Activated CD8-positive, alpha-beta memory T cell treated with anti-CD3 and anti-CD28 coated beads for 48 hours (primary cell): ENCODE measurements around the gene DYNC1I1.
A peak's percentile ranks its signal among the peaks of the same experiment; 100 is the strongest.

Source experiments
- DNase-seq, 3 experiments: peaks; one replicate each; pipeline ENCODE4 v3.0.0-alpha.2; 2020; ENCODE audit warnings: low read depth in 2 of 3, low spot score in 2 of 3

The DYNC1I1 gene

GRCh38 chr7:95772298-95772770 is at the start of gene DYNC1I1:
DYNC1I1 (plus strand) TSS chr7:95772554; CDS start chr7:95804730, 32,176 bp downstream.
- DNase-seq: peak in 2 of 3 experiments; percentile 0 to 8

- DNase-seq: no peak
These were observed 48.7 kb upstream of the DYNC1I1 start for GRCh38 chr7:95723583-95724180.

DNA sequence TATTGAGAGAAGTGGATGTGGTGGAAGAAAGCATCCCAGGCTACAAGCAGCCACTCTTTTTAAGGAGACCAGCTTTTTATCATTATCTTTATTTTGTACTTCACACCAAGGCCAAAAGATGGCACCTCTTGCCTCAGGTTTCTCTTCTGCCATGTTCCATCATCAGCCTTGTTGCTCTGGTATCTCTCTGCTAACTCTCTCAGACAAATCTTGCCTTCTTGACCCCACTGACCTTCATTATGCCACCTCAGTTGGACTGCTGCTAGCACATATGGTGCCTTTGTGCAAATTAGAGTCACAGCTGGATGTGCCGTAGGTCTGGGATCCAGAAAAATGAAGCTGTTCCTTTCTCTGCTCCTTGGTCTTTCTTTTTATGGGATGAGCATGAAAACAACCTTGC is 47.1 kb upstream of the DYNC1I1 start:
- no peak for DNase-seq

DNA sequence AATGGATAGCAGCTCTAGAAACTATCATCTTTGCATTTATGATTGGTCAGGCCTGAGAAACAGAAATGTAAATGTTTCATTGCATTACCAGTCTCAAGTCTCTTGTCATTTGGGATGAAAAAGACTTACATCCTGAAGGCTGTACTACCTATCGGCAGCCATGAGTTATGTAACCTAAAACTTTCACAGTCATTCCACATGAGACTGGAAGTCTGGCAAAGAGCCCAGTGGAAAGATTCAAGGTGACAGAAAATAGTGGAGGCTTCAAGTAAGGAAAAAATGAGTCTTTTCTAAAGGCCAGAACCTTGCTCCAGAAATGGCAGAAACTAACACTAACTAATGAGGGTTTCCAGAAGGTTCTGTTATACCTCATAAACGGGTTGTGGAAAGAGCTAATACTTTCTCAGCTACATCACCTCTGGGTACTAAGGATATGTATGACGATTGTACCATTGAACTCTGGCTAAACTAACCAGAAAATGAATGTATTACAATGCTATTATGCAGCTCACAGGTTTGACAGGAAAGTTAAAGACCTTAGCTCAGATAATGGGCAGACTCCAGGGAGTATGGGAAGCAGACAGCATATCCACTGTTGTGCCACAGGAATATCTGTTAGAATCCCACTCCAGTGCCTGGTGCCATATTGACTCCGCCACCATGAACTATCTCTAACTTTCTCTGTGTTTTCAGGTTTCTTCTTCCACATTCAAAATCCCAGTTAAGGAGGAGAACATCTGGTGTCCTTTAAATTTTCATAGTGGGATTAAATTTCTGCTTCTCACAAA is 41.7 kb upstream of the DYNC1I1 start:
- no peak for DNase-seq

- DNase-seq: no peak
These were observed 35.7 kb upstream of the DYNC1I1 start for GRCh38 chr7:95736635-95737034.

DNA sequence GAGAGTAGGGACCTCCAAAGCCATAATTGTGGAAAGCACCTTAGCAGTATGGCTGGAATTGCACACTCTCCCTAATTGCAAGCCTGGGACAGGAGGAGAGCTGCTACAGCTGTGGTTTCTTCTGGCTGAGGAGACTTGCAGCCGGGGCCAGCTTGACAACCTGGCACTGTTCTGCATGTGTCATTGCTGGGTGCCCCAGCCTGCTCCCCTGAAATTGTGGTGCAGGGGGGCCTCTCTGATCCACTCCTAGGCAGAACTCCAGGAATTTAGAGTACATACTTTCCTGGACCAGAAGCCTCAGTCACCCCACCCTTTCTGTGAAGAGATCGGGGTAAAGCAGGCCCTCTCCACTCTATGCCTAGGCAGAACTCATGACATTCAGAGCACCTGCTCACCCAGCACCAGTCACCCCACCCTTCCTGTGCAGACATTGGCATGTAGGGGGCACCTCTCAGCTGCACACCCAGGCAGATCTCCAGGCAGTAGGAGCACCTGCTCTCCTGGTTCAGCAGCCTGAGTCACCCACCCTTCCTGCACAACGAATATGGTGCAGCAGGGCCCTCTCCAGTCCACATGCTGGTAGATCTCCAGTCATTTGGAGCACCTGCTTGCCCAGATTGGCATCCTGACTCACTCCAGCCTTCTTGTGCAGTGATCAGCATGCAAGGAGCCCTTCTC is 34.4 kb upstream of the DYNC1I1 start:
- no peak for DNase-seq

- DNase-seq: no peak
These were observed 23.3 kb upstream of the DYNC1I1 start for GRCh38 chr7:95749044-95749443.

DNA sequence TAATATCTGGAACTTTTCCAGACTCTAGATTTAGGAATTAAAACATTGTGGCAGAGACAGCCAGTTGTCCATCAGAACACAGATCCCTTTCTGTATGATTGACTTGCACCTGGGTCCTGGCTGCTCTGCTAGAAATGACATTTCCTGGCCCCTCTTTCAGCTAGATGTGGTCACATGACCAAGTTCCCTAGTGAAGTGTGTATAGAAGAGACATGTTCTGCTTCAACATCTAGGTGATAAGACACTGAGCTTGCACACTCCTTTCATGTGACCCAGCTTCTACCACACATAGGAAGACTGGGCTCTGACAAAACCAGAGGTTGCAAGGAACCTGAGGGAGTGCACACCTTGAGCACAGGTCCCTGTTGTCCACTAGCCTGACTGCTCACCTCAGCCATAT is 22.8 kb upstream of the DYNC1I1 start:
- no peak for DNase-seq

DNA sequence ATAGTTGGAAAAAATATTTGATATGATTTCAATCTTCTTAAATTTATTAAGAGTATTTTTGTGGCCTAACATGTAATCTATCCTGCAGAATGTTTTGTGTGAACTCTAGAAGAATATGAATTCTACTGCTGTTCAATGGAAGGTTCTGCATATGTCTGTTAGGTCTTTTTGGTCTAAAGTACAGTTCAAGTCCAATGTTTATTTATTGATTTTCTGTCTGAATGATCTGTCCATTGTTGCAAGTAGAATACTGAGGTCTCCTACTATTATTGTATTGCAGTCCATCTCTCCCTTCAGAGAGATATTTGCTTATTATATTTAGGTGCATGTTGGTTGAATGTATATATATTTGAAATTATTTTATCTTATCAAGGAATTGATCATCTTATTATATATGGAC is 18.9 kb upstream of the DYNC1I1 start:
- DNase-seq: no peak

DNA sequence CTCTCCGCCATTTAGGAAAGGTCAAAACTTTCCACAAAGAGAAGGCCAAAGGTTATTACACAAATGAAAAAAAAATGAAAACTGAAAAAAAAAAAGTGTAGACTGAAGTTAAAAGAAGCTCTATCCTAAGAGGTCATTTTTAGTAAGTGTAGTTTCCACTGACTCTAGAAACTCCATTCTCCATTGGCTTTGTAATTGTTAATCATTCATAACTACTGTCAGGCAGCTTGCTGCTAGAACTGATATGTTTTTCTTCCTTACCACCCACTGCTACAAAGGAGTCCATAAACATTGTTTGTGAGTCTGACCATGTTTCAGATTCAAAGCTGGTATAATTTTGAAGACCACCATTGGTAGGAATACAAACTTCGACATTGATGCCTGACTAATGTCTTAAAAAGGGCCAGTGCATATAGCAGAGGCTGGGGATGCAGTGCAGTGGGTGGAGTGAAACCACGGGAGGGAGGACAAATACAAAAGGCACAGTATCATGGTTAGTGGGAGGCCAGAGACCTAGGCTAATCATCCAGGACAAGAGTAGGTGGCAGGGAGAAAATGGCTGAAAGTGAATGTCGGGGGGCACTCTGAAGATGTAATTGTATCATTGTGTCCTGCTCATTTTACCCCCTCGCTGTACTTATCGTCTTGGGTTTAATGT is 16.9 kb upstream of the DYNC1I1 start:
- DNase-seq: no peak

GRCh38 chr7:95758187-95758586 is 14.2 kb upstream of the DYNC1I1 start:
- DNase-seq: no peak

GRCh38 chr7:95766086-95766485 is 6.3 kb upstream of the DYNC1I1 start:
- DNase-seq: no peak

GRCh38 chr7:95766657-95767056 is 5.7 kb upstream of the DYNC1I1 start:
- no peak for DNase-seq

- no peak for DNase-seq
These were observed 622 bp downstream of the DYNC1I1 start for GRCh38 chr7:95772771-95773581.

DNA sequence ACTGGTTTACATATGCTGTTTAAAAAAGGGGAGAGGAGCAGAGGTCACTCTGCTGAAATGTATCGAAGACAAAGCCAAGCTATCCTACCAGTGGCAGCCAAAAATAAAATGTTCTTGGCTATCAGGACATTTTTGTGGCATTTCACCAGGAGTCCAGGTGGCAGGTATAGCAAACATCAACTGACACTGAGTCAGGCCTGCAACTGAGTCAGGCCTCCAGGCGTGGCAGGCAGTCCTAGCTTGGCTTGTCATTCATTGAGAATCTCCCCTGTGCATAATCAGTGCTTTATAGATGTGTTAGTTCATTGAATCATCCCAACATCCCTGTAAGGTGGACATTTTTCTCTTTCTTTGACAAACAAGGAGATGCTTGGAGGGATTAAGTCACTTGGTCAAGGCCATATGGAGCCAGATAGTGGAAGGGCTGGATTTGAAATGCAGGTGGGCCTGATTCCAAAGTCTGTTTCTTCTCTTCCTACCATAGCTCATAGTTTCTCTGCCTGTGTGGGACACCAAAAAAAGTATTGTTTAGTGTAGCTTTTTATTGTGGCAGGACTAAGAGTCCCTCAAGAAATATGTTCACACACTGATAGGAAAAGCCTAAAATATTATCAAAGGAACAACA is 4.3 kb downstream of the DYNC1I1 start:
- no peak for DNase-seq

DNA sequence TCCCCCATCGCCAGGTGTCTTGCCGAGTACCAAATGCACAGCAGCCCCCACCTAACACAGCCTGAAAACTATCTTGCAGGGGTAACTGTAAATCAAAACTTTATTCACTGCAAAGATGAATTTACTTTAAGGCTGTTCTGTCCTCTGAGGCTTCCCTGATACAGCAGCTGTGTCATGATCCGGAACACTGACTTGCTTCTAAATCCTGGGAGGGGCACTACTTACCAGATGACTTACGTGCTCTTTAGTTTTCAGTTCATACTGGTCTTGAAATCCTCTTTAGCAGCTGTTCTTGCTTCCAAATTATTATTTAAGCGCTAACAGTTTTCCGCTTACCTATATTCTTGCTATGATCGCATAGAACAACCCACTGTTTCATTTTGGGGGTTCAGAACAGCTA is 4.9 kb downstream of the DYNC1I1 start:
- no peak for DNase-seq

DNA sequence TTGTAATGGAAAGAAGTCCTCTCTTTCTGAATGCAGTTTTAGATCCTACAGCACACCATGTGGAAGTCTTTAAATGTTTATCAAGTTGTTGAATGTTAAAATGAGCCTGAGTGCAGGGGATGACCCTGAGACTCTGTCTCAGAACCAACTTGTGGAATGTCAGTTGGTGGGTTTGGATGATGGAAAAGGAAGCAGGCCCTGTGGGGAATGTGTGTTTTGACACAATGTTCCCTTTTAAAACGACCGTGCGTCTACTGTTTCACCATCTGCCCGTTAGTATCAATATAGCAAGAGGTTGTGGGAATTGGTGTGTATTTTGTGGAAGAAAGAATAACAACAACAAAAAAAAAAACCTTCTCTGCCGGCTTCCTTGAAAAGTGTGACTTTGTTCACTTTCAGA is 8.3 kb downstream of the DYNC1I1 start:
- no peak for DNase-seq

DNA sequence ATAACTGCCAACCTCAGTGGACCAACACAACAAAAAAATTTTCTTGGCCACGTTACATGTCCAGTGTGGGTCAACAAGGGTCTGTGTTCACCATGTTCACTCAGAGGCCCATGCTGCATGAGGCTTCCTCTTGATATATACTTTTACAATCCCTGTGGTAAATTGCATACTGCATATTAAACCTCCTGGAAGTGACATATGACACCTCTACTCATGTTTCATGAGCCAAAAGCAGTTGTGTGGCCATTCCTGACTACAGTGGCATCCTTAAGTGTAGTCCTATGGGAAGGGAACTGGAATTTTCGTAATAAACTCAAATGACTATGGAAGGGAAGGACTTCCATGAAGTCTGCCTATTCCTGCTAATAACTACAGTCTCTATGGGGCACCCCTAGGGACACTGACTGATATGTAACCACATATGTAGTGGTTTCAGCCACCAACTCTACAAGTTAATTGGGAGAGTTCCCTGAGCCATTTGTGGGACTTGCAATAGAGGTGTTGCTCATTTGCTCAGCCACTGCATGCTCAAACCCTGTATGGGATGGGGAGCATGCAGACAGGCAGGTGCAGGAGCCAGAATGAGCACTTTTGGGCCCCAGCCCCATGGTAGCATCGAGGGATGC is 9.7 kb downstream of the DYNC1I1 start:
- no peak for DNase-seq

- DNase-seq: no peak
These were observed 12.4 kb downstream of the DYNC1I1 start for GRCh38 chr7:95784796-95785195.

- DNase-seq: no peak
These were observed 15.9 kb downstream of the DYNC1I1 start for GRCh38 chr7:95788258-95788657.
